ENCODE measurements around the gene CSF1R.

Gene CSF1R

DNA sequence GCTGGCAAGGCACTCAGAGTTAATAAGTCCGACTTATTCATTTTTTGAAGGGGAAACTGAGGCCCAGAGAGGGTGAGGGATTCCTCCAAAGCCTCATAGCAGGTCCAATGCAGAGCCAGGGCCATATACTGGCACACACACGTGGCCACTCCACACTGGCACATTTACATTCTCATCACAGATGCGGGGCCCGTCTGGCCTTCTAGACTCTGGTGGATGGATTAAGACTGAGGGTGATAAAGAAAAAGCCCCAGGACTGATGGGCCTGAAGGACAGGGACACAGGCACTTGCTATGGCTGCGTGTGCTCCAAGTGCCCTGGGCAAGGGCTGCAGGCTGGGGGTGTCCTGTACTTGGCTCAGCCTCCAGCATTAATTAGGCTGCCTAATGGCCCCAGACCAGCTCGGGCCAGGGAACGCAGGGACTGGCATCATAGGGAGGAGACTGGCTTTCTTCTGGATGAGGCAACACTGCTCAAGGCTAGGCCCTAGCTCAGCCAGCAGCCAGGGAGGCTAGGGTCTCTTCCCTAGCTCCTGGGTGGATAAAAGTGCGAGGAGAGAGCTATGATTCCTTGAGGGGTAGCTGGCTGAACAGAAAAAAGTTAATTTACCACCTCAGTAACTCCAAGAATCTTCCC is 28.5 kb upstream of the CSF1R start:
- Histone ChIP-seq H3K36me3 (ENCODE audit: control insufficient read depth, low read length) (no peaks in the 10 kb centered on the region), H3K9me2 (replicated peaks; ENCODE audit: control insufficient read depth, low read length) (no peaks in the 10 kb centered on the region), H3K27me3 (ENCODE audit: control insufficient read depth, low read length) (peaks cover 7% of the 10 kb centered on the region; the same call in 1 of the 2 replicates), H3F3A (ENCODE audit: control insufficient read depth, insufficient read depth) (no peaks in the 10 kb centered on the region), H3K4me1 (ENCODE audit: control insufficient read depth, low read length) (no peaks in the 10 kb centered on the region), H3K4me3 (ENCODE audit: low read length) (no peak overlapping the region), H3K27ac (ENCODE audit: low read depth, low read length) (no peak overlapping the region), H3K79me2 (ENCODE audit: control insufficient read depth, low read length) (no peaks in the 10 kb centered on the region), H4K20me1 (ENCODE audit: control insufficient read depth, insufficient read depth, low read depth, low read length) (no peaks in the 10 kb centered on the region), H3K9me3 (ENCODE audit: control insufficient read depth, insufficient read depth, low read length) (no peaks in the 10 kb centered on the region), H3K4me2 (ENCODE audit: low read length) (no peak overlapping the region)
- TF ChIP-seq CTCF (IDR thresholded peaks at IDR 0.05; ENCODE audit: low read depth, low read length, poor library complexity, severe bottlenecking) (no peak), EZH2phosphoT487 (IDR thresholded peaks at IDR 0.05; ENCODE audit: borderline replicate concordance, low read length) (no peak)

DNA sequence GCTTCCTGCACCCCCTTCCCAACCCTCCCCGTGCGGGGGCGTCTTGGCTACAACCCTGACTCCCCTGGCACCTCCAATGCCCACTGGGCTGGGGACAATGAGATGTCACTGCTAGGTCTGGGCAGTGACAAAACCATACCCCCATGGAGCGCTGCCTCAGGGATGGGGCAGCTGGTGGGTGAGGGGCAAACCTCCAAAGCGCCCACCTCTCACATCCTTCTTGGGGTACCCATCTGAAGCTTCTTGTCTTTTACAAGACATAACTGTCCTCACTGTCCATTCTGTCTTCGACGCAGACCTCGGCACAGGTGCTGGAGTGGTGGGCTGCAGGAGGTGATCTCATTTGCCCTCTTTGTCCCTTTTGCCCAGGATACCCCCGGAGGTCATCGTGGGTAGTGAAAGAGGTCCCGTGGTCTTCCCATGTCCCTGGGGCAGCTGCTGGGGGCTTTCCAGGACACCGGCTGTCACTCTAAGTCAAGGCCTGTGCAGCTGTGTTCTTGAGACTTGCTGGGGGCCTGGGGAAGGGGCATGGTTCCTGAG is 27.8 kb upstream of the CSF1R start:
- Histone ChIP-seq H3K4me1 (ENCODE audit: control insufficient read depth, low read length) (no peaks in the 10 kb centered on the region), H3K79me2 (ENCODE audit: control insufficient read depth, low read length) (no peaks in the 10 kb centered on the region), H3K9me2 (replicated peaks; ENCODE audit: control insufficient read depth, low read length) (no peaks in the 10 kb centered on the region), H3K9me3 (ENCODE audit: control insufficient read depth, insufficient read depth, low read length) (no peaks in the 10 kb centered on the region), H3K36me3 (ENCODE audit: control insufficient read depth, low read length) (no peaks in the 10 kb centered on the region), H4K20me1 (ENCODE audit: control insufficient read depth, insufficient read depth, low read depth, low read length) (no peaks in the 10 kb centered on the region), H3F3A (ENCODE audit: control insufficient read depth, insufficient read depth) (no peaks in the 10 kb centered on the region), H3K4me2 (ENCODE audit: low read length) (no peak overlapping the region), H3K27ac (ENCODE audit: low read depth, low read length) (no peak overlapping the region), H3K27me3 (ENCODE audit: control insufficient read depth, low read length) (peaks cover 7% of the 10 kb centered on the region; the same call in 1 of the 2 replicates), H3K4me3 (ENCODE audit: low read length) (no peak overlapping the region)
- TF ChIP-seq EZH2phosphoT487 (IDR thresholded peaks at IDR 0.05; ENCODE audit: borderline replicate concordance, low read length) (no peak), CTCF (IDR thresholded peaks at IDR 0.05; ENCODE audit: low read depth, low read length, poor library complexity, severe bottlenecking) (no peak)

- Histone ChIP-seq H3F3A (ENCODE audit: control insufficient read depth, insufficient read depth) (no peaks in the 10 kb centered on the region), H3K27ac (ENCODE audit: low read depth, low read length) (no peak overlapping the region), H3K79me2 (ENCODE audit: control insufficient read depth, low read length) (no peaks in the 10 kb centered on the region), H3K36me3 (ENCODE audit: control insufficient read depth, low read length) (no peaks in the 10 kb centered on the region), H3K4me1 (ENCODE audit: control insufficient read depth, low read length) (no peaks in the 10 kb centered on the region), H3K9me3 (ENCODE audit: control insufficient read depth, insufficient read depth, low read length) (no peaks in the 10 kb centered on the region), H3K4me2 (ENCODE audit: low read length) (no peak overlapping the region), H3K27me3 (ENCODE audit: control insufficient read depth, low read length) (peaks cover 7% of the 10 kb centered on the region; the same call in 1 of the 2 replicates), H3K4me3 (ENCODE audit: low read length) (no peak overlapping the region), H3K9me2 (replicated peaks; ENCODE audit: control insufficient read depth, low read length) (no peaks in the 10 kb centered on the region), H4K20me1 (ENCODE audit: control insufficient read depth, insufficient read depth, low read depth, low read length) (no peaks in the 10 kb centered on the region)
- TF ChIP-seq CTCF (IDR thresholded peaks at IDR 0.05; ENCODE audit: low read depth, low read length, poor library complexity, severe bottlenecking) (no peak), EZH2phosphoT487 (IDR thresholded peaks at IDR 0.05; ENCODE audit: borderline replicate concordance, low read length) (no peak)
These were observed 26.8 kb upstream of the CSF1R start for GRCh38 chr5:150113047-150113744.

Data from DOHH2 (cell line).